Thyroid gland (tissue), 4 donors: ENCODE data around the gene PLEKHG3.

Source experiments
- POLR2A ChIP-seq, 2 donors: fragments of 450-650 bp; IDR thresholded peaks; one replicate each; pipeline ENCODE4 v1.6.1; 2017; ENCODE audit warnings: antibody characterized with exemption in 2 of 2, mild to moderate bottlenecking in 2 of 2, moderate library complexity in 1 of 2
- TF ChIP-seq, protein P1 (sequence below), 6 experiments: fragments of 200-600 bp in 3 of 6; fragments of 450-650 bp in 3 of 6; sonication (generic) in 3 of 6; IDR thresholded peaks; one replicate each; pipeline ENCODE4 v1.5.1; 2016 to 2019; ENCODE audit warnings: antibody characterized with exemption in 6 of 6, mild to moderate bottlenecking in 2 of 6, inconsistent platforms in 1 of 6, moderate library complexity in 1 of 6

DNA sequence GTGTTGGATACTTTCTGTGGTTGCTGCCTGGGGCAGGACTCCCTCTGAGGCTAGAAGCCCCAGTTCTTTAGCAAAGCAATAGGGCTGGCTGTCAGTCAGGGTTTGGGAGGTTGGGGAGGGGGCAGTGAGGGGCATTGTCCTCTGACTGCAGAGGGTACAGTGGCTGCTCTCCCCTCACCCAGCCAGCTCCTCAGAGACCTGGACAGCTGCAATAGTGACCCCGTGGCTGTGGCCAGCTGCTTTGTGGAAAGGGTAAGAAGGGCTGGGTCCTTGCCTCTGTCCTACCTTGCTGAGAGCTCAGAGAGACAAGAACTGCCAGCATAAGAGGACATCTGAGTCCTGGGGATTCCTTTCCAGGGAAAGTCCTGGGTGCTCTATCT, 25.8 kb downstream of the PLEKHG3 start:
- TF ChIP-seq, protein P1, sequence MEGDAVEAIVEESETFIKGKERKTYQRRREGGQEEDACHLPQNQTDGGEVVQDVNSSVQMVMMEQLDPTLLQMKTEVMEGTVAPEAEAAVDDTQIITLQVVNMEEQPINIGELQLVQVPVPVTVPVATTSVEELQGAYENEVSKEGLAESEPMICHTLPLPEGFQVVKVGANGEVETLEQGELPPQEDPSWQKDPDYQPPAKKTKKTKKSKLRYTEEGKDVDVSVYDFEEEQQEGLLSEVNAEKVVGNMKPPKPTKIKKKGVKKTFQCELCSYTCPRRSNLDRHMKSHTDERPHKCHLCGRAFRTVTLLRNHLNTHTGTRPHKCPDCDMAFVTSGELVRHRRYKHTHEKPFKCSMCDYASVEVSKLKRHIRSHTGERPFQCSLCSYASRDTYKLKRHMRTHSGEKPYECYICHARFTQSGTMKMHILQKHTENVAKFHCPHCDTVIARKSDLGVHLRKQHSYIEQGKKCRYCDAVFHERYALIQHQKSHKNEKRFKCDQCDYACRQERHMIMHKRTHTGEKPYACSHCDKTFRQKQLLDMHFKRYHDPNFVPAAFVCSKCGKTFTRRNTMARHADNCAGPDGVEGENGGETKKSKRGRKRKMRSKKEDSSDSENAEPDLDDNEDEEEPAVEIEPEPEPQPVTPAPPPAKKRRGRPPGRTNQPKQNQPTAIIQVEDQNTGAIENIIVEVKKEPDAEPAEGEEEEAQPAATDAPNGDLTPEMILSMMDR (IDR thresholded peaks at IDR 0.05) = no peak
- no peak for TF ChIP-seq POLR2A (IDR thresholded peaks at IDR 0.05)
